Activated CD4-positive, CD25-positive, alpha-beta regulatory T cell treated with anti-CD3 and anti-CD28 coated beads, Interleukin-2, amount 50 U/mL, for 72 hours (primary cell): ENCODE measurements around the gene THAP4.
"Not testable (repeated sequence)": the region's sequence is repeated elsewhere in the genome, so short reads cannot be mapped to it uniquely, and the experiment has no call there.

ENCODE experiments used
- DNase-seq: peaks from one replicate; pipeline ENCODE4 v3.0.0; 2021

THAP4 gene

DNA sequence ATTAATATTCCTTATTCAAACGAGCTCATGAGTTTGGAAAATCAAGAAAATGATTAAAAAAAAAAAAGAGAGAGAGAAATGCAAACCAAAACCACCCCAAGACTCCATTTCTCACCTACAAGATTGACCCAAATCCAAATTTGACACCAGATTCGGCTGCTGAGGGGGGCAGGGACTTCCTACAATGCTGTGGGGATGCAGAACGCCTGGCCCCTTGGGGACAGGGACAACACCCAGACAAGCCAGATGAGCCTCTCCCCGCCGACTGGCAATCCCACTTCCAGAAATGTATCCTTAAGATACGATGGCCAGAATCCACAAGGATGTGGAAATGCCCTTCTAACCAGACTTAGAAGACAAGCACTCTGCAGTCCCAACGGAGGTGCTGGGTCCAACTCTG, 57.7 kb downstream of the THAP4 start:
- no peak for DNase-seq

DNA sequence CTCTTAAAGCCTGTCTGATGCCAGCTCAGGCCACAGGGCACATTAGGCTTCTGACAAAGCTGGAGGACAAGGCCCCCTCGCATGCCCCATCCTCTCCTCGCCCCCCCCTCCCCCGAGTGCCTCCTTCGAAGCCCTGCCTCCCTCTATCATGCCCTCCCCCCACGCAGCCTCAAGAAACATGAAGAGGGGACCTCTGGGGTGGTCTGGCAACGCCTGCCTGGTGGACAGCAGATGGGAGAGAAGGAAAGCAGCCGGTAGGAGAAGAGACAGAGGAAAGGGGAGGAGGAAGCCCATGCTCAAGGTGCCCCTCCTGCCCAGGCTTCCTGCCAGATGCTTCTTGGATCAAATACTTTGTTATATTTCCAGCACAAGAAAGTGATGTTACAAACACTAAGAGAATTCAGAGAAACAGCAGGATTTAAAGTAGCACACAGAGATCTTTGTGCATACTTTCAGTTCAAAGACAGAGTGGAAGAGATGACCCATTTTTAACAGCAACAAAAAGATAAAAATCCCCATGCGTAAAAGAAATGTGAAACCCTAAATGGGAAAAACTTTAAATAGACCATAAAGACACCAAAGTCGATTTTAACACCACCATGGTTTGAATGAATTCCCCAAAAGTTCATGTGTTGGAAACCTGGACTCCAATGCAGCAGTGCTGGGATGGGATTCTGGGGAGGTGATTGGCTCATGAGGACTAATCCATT, 59.4 kb downstream of the THAP4 start:
- no peak for DNase-seq

DNA sequence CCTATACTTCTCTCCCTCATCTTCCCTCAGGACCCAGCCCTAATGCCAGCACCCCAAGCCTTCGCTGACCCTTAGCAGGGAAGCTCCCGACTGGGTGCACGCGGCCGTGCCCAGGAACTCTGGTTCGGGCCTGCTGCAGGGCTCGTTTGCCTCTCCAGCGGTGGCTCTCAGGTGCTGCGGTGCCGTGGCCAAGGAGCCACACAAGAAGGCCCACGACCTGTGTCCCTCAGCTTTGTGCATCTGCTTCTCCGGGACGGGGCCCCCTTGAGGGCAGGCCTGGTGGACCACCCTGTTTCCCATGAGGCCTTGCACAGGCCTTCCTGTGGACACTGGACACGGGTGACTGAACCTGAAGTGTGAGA, 60.7 kb downstream of the THAP4 start:
- no peak for DNase-seq

DNA sequence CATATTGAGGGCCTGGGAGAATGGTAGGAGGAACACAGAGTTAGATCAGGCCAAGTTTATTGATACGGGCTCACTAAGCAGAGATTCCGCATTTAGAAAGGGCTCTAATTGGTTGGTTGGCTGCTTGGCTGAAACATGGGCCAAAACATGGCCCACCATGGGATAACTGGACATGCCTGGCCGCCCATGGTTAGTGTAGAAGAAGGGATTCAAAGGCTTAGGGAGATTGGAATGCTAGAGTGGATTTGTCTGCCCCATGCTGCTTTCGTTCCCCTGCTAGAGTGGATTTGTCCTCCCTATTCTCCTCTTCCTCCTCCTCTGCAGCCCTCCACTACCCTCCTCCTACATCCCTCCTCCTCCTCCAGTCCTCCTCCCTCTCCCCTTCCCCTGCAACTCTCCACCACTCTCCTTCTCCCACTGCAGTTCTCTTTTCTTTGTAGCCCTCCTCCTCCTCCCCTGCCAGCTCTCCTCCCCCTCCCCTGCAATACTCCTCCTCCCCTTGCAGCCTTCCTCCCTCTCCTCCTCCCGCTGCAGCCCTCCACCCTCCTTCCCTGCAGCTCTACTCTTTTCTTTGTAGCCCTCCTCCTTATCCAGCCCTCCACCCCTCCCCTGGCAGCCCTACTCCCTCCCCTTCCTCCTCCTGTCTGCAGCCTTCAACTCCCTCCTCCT, 61.2 kb downstream of the THAP4 start:
- no peak for DNase-seq

DNA sequence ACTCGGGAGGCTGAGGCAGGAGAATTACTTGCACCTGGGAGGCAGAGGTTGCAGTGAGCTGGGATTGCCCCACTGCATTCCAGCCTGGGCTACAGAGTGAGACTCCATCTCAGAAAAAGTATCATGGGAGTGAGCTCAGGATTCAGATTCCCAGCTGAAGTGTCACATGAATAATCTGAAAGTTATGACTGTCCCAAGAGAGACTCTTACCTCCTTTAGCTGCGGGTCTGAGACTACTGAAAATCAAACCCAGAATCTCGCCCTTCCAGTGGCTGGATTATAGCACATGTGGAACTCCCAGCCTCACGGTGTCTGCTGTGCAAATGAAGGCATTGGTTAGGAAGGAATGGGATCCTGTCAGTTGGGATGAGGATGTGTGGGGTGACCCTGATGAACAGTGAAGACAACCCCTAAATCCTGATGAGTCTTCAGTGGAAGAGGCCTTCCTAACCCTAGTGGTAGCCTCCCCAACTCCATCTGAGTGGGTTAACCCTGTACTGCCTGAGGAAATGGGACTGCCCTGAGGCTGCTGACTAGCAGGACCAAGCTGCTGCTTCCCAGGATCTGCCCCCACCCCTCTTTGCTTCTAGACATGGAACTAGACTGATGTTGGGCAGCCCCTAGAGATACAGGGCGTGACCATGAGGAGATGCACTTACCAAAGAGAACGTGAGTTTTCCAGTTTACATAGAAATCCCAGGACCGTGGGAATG, 61.9 kb downstream of the THAP4 start:
- no peak for DNase-seq

DNA sequence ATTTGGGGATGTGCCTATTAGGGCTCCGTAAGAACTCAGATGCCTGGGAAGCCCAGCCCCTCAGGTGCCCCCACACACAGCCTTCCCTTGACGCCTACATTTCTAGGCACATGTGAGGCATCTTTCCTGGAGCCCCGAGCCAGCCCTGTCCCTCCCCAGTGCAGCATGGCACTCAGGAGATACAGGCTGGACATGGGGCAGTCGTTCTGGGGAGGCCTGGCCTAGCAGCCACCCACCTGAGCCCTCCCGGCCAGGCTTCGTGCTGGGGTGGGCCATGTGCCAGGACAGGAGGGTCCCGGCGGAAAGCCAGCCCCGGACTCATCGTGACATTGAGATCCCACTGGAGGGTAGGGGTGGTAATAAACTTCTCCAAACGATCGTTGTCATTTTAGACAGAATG, 63.2 kb downstream of the THAP4 start:
- DNase-seq = no peak

DNA sequence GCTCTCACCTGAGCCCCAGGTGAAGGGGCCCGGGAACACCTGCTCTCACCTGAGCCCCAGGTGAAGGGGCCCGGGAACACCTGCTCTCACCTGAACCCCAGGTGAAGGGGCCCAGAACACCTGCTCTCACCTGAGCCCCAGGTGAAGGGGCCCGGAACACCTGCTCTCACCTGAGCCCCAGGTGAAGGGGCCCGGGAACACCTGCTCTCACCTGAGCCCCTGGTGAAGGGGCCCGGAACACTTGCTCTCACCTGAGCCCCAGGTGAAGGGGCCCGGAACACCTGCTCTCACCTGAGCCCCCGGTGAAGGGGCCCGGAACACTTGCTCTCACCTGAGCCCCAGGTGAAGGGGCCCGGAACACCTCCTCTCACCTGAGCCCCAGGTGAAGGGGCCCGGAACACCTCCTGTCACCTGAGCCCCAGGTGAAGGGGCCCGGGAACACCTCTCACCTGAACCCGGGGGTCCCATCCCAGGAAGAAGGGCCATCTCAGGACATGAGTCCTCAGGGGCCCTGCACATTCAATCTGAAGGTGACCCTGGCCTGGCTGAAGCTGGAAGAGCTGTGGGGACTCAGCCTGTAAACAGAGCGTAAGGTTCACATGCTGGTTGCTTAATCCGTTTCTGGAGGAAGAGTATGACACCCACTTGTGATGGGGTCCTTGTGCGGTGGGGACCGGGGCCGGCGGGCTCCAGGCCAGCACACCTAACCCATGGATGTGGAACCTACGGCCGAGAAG, 63.9 kb downstream of the THAP4 start:
- not testable (repeated sequence) for DNase-seq

DNA sequence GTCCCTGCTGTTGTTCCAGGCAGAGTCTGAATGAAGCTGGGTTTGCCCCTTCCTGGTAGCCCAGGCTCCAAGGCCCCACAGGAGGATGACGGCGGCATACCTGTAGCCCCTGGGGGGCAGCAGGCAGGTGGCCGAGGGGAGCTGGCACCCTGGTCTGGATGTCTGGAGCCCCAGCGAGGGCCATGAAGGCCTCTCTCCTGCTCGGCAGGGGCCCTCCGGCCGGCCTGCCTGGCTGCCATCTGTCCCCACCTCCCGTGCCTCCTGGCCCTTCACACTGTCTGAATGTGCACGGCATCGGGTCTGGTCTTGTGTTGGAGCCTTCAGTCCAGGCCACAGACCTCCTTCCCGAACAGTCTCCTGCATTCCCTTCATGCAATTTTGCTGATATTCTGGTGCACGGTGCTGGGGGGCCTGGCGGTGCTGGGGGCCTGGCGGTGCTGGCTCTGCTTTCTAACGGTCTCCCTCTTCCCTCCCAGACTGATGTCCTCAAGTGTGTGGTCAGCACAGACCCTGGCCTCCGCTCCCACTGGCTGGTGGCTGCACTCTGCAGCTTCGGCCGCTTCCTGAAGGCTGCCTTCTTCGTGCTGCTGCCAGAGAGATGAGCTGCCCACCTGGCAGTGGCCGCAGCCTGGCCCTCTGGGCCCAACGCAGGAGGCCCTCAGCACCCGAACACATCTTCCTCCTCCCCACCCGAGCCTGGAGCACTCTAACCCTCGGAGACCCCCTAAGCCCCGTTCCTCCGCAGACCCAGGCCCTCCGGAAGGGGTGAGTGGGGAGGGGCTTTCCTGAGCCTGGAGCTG, 64.9 kb downstream of the THAP4 start:
- DNase-seq = no peak

DNA sequence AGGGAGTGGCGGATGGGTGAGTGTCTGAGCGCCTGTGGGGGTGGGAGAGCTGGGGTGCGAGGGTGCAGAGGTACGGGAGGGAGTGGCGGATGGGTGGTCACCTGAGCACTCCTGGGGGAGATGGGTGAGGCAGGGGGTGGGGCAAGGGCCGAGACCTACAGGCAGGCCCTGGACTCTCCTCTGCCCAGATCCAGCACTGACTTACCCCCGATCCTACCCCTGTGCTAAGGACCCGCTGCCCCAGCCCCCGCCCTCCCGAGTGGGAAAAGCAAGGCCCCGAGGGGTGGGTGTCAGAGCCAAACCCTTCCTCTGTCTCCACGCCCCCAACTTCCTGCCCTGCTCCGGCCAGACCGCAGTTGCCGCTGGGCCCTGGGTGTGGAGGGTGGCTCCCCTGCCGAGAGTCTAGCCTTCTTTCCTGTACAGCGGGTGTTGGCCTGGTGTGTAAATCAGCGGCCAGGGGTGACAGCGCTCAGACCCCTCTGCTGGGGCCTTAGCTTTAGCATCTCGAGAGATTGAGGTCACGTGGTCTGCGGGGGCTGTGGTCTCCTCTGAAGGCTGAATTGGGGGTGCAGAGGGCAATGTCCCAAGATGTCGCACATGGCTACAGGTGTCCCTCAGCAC, 65.9 kb downstream of the THAP4 start:
- DNase-seq = no peak

DNA sequence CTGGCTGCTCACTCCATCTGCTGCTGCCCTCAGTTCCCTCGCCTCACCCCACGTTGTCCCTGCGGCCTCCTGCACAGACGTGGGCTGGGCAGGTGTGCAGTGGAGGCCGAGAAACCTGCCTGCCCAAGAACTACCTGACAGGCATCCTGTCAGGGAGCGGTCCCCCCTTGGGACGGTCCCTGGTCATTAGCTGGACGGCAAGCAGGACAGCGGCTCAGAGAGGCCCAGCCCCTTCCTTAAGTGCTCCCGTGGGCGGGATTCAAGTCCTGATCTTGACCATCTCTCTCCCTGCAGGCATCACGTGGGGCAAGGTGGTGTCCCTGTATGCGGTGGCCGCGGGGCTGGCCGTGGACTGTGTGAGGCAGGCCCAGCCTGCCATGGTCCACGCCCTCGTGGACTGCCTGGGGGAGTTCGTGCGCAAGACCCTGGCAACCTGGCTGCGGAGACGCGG, 67.1 kb downstream of the THAP4 start:
- DNase-seq = no peak

DNA sequence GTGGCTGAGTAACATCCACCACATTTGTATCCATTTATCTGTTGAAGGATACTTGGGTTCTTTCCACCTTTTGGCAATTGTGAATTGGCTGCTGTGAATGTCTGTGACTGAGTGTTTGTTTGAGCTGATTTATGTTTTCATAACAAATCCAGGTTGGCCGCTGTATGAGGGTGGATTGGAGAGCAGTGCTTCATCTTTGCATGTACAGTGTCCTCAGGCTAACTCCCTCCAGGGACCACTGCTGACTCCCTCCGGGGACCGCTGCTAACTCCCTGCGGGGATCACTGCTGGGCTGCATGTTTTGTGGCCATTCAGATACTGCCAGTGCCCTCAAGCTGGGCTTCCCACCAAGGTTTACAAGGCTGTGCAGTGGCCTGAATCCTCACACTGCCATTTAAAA, 68.2 kb downstream of the THAP4 start:
- DNase-seq = no peak

DNA sequence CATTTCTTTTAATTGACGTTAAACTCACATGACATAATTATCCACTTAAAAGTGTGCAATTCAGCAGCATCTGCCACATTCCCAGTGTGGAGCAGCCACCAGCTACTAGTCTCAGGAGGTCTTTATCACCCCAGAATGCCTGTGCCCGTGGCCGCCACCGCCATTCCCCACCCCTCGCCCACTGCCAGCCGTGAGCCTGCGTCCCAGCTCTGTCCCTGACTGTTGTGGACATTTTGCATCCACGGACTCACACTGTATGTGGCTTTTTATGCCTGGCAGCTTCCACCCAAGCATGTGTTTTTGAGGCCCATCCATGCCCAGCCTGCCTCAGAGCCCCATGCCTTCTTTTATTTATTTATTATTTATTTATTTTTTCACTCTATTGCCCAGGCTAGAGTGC, 69.2 kb downstream of the THAP4 start:
- no peak for DNase-seq

DNA sequence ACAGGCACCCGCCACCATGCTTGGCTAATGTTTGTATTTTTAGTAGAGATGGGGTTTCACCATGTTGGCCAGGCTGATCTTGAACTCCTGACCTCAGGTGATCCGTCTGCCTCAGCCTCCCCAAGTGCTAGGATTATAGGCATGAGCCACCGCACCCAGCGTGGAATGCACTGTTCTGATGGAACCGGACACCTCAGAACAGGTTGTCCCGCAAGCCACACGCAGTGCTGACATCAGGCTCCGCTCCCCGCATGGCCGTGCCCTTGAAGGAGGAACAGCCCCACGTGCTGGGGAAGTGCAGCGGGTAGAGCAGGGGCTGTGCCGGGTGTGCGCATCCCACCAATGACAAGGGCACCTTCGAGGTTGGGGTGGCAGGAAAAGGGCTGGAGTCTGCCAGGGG, 69.7 kb downstream of the THAP4 start:
- not testable (repeated sequence) for DNase-seq

DNA sequence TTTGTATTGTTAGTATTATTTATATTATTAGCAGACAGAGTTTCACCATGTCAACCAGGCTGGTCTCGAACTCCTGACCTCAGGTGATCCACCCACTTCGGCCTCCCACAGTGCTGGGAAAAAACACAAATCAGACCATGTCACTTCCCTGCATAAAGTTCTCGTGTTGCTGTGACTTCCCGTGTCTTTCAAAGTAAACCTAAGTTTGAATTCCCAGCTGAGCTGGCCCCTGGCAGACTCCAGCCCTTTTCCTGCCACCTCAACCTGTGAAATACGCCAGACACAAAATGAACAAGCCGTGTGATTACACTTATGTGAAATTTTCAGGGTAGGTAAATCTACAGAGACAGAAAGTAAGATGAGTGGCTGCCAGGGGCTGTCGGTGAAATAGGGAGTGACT, 70.5 kb downstream of the THAP4 start:
- no peak for DNase-seq

DNA sequence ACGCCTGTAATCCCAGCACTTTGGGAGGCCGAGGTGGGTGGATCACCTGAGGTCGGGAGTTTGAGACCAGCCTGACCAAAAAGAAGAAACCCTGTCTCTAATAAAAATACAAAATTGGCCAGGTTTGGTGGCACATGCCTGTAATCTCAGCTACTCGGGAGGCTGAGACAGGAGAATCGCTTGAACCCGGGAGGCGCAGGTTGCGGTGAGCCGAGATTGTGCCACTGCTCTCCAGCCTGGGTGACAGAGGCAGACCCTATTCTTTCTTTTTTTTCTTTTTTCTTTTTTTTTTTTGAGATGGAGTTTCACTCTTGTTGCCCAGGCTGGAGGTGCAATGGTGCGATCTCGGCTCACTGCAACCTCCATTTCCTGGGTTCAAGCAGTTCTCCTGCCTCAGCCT, 70.9 kb downstream of the THAP4 start:
- not testable (repeated sequence) for DNase-seq

DNA sequence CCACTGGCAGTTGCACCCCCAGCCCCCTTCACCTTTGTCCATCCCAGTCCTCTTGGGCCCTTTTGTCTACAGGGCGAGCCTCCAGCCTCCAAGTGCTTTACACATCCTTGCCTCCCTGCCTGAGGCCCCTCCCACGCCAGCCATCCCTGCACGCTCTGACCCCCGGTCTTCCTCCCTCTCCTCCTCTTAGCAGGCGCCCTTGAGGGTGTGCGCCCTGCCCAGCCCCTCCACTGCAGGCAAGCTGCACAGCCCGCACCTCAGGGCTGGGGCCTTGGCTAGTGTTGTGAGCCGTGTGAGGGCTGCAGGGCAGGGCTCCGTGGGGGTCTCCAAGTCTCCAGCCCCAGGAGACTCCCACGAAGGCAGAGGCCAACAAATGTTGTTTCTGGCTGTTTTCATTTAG, 71.5 kb downstream of the THAP4 start:
- DNase-seq = no peak

DNA sequence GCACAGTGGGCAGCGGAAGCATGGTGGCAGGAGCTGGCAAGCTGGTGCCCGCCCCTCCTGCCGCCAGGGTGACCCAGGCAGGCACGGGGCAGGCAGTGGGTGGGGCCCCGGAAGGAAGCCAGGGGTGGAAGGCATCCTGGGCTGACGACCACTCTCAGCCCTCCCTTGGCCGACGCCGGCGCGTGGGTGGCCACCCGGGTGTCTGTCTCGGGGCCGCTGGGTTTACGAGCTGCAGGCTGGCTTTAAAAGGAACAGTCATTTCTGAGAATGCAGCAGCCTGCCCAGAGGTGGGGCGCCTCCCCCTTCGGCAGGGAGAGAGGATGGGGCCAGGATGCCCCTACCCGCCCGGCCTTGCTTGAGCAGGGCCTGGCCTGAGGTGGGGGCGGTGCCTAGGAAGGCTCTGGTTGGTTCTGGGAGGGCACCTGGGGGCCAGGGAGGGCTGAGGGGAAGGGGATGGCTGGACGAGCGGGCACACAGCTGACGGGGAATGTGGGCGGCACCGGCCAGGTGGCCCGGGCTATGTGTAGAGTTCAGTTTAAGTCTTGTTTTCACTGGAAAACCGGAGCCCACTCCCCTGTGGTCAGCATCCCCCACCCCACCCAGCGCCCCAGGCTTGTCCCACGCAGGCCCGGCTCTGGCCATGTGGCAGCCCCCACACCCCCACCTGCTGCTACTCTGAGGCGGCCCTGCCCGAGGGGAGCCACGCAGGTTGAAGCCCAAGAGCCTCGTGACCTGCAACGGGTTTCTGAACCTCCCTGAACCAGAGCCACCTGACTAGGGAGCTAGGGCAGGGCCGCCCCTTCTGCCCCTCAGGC, 72.2 kb downstream of the THAP4 start:
- no peak for DNase-seq

DNA sequence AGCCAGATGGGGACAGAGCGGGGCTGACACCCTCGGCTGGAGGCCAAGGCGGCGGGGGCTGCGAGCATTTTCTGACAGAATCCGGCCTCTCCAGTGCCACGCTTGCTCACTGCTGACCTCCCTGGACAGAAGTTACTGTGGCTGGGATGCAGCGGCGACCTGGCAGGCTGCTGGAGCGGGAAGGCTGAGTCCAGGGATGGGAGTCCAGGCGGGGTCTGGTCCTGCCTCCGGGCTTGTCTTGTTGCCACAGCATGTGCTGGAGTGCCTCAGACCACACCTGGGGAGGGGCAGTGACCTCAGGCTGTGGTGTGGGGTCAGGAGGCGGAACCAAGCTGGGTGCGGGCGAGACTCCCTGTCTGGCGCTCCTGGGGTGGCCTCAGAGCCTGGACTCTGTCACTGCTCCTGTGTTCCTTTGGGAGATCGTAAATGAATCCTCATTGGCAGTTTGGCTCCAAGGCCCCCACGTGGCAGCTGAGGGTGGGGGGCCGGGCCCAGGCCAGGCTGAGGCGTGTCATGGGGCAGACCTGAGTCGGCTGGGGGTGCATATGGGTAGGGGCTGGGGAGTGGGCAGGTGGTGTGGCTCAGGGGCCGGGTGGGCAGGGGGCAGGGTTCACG, 72.9 kb downstream of the THAP4 start:
- no peak for DNase-seq

DNA sequence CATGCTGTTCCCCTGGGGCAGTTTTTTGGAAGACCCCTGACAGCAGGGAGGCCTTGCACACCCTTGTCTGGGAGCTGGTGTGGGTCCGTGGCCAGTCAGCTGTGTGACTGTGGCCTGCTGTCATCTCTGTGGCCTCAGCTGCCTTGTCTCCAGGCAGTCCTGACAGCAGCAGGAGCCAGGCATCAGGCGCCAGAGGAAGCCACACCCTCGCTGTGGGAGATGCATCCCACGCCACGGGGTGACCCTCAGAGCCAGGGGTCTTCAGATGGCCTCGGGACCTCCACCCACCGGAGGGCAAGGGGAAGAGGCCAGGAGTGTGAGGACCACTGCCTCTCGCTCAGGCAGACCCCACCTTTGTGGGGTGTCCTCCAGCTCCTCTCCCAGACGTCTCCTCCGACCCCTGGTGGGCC, 73.4 kb downstream of the THAP4 start:
- no peak for DNase-seq

DNA sequence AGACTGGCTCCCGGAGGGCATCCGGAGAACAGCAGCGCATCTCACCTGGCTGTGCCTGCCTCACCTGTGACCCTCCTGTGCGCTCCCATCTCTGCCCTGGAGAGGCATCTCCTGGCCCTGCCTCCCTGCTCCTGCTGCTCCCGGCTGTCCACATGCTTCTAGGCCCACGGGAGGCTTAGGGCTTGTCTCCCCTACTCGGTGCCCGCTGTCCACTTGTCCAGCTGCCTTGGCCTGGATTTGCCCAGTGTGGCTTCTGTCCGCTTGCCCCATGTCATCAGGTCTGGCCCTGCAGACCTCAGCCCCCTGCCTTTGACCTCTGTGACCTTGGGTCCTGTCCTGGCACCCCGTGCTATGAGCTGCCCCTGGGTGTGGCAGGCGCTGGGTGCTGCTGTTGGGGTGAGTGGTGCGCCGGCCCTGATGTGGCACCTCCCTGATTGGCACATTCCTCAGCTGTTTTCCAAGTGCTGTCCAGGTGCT, 73.9 kb downstream of the THAP4 start:
- no peak for DNase-seq
